ENCODE measurements around the gene SS18. TPM values are rescaled to one million over a fixed set of nuclear protein-coding genes. Genes with fewer than 3 reads are reported as not detected.

SS18 gene
- total and polyA plus RNA-seq, 2 of the 13 experiments (the other 11 are each of a cell fraction or from before 2014, with no cell fraction given), result 49.2 to 82.7 TPM

GRCh38 chr18:26091047-26091630 is 726 bp upstream of the SS18 start (continued):
- TF ChIP-seq AFF4 (CRISPR knock-in tag; IDR thresholded peaks at IDR 0.05), result no peak
- TF ChIP-seq HNF4A (CRISPR knock-in tag; IDR thresholded peaks at IDR 0.05), result peak; percentile 15; the same call in 1 of the 2 replicates
- no peak for TF ChIP-seq REST (IDR thresholded peaks at IDR 0.05; ENCODE audit: borderline replicate concordance in 1 of 2, low read depth in 1 of 2, low read length in 2 of 2)
- TF ChIP-seq ZBTB20 (CRISPR knock-in tag; IDR thresholded peaks at IDR 0.05; ENCODE audit: borderline replicate concordance, low read depth), result no peak
- no peak for TF ChIP-seq CENPBD1 (CRISPR knock-in tag; IDR thresholded peaks at IDR 0.05; ENCODE audit: borderline replicate concordance, low read depth)
- no peak for TF ChIP-seq PCBP1 (IDR thresholded peaks at IDR 0.05; ENCODE audit: borderline replicate concordance, low read depth, low read length)
- TF ChIP-seq ZNF672 (CRISPR knock-in tag; IDR thresholded peaks at IDR 0.05), result no peak
- no peak for TF ChIP-seq ATRX (CRISPR knock-in tag; IDR thresholded peaks at IDR 0.05; ENCODE audit: borderline replicate concordance)
- TF ChIP-seq TOPORS (CRISPR knock-in tag; IDR thresholded peaks at IDR 0.05), result no peak
- no peak for TF ChIP-seq AGO2 (optimal IDR thresholded peaks at IDR 0.05; ENCODE audit: low read depth, low read length)
- TF ChIP-seq ZNF543 (CRISPR knock-in tag; IDR thresholded peaks at IDR 0.05), result no peak
- TF ChIP-seq ZNF609 (CRISPR knock-in tag; IDR thresholded peaks at IDR 0.05; ENCODE audit: borderline replicate concordance), result no peak; the same call in 1 of the 2 replicates
- TF ChIP-seq HIC2 (CRISPR knock-in tag; IDR thresholded peaks at IDR 0.05; ENCODE audit: low read depth), result no peak
- TF ChIP-seq SSRP1 (CRISPR knock-in tag; IDR thresholded peaks at IDR 0.05), result no peak

All from HepG2 (cell line).